PFSK-1 (cell line): ENCODE results near the gene PLK4.

Experiments used
- FOXP2 ChIP-seq: optimal IDR thresholded peaks from 2 replicates; pipeline ENCODE3; 2011; ENCODE audit warnings: borderline replicate concordance, control low read depth, inconsistent platforms; ENCODE audit not compliant: insufficient read depth; ENCODE audit errors: extremely low read length, extremely low read depth
- POLR2AphosphoS5 ChIP-seq: IDR thresholded peaks from 2 replicates; pipeline ENCODE4 v1.6.1; 2012; ENCODE audit warnings: low read depth, mild to moderate bottlenecking, control low read depth, low read length, moderate library complexity
- SIN3A ChIP-seq: IDR thresholded peaks from 2 replicates; pipeline ENCODE4 v1.6.1; 2012; ENCODE audit warnings: mild to moderate bottlenecking, low read length, moderate library complexity, borderline replicate concordance; ENCODE audit not compliant: insufficient read depth
- TAF1 ChIP-seq: IDR thresholded peaks from 2 replicates; pipeline ENCODE4 v1.6.1; 2012; ENCODE audit warnings: low read length, control low read depth, borderline replicate concordance; ENCODE audit not compliant: insufficient read depth
- TF ChIP-seq, protein P1 (sequence below), 2 experiments: IDR thresholded peaks; 2 replicates each; pipeline versions ENCODE4 v1.6.1 to v1.8.0; 2011 to 2012; ENCODE audit warnings: low read depth in 2 of 2, low read length in 2 of 2, control low read depth in 1 of 2, inconsistent platforms in 1 of 2, mild to moderate bottlenecking in 1 of 2, moderate library complexity in 1 of 2; ENCODE audit not compliant: insufficient read depth in 1 of 2

PLK4 gene

DNA sequence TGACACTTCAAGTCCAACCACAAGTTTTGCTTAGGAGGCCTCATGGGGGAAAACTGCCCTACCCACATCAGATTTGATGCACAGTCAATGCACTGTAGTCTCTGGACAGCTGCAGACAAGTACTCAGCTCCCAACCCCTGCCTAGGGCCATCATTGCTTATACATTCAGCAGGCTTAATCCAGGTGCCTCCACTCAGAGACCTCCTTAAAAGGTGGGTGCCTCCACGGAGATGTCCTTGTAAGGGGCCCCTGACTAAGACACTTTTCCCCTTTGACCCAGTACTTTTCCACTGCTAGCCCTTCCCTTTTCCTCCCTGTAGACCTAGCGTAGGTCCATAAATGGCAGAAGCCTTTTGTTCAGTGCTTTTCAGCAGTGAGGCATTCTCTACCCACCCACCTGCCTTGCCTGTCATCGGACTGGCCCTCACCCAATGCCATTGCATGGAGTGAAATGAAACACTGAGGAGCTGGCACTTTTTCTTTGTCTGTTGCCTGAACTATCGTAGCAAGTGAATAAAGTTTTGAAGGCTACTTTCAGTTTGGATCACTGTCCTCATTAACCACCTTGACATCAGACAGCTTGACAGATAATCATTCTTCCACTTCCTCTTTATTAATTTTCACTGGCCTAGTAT lies 23.8 kb upstream of the PLK4 start:
- TF ChIP-seq SIN3A (no peak), POLR2AphosphoS5 (no peak)
- TF ChIP-seq, protein P1, sequence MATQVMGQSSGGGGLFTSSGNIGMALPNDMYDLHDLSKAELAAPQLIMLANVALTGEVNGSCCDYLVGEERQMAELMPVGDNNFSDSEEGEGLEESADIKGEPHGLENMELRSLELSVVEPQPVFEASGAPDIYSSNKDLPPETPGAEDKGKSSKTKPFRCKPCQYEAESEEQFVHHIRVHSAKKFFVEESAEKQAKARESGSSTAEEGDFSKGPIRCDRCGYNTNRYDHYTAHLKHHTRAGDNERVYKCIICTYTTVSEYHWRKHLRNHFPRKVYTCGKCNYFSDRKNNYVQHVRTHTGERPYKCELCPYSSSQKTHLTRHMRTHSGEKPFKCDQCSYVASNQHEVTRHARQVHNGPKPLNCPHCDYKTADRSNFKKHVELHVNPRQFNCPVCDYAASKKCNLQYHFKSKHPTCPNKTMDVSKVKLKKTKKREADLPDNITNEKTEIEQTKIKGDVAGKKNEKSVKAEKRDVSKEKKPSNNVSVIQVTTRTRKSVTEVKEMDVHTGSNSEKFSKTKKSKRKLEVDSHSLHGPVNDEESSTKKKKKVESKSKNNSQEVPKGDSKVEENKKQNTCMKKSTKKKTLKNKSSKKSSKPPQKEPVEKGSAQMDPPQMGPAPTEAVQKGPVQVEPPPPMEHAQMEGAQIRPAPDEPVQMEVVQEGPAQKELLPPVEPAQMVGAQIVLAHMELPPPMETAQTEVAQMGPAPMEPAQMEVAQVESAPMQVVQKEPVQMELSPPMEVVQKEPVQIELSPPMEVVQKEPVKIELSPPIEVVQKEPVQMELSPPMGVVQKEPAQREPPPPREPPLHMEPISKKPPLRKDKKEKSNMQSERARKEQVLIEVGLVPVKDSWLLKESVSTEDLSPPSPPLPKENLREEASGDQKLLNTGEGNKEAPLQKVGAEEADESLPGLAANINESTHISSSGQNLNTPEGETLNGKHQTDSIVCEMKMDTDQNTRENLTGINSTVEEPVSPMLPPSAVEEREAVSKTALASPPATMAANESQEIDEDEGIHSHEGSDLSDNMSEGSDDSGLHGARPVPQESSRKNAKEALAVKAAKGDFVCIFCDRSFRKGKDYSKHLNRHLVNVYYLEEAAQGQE (IDR thresholded peaks at IDR 0.05; ENCODE audit: insufficient read depth in 1 of 2, low read depth in 2 of 2, low read length in 2 of 2): 0 out of 4 replicates have a peak, but pooled peaks of 1 of the 2 experiments have one; percentile 24

DNA sequence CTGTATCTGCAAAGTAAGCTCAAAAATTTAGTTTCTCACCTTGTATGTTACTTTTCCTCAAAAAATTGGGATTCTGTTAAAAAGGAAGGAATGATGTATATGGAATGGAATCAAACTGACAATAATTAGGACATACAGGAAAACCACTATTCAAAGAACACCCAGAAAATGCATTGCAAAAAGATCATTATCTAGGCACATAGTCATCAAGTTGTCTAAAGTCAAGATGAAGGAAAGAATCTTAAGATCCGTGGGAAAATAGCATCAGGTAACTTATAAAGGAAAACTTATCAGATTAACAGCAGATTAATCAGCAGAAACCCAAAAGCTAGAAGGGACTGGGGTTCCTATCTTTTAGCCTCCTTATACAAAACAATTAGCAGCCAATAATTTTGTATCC lies 23.1 kb upstream of the PLK4 start:
- TF ChIP-seq POLR2AphosphoS5: no peak
- no peak for TF ChIP-seq TAF1
- no peak for TF ChIP-seq SIN3A
- TF ChIP-seq FOXP2: no peak
- TF ChIP-seq, protein P1 (IDR thresholded peaks at IDR 0.05; ENCODE audit: insufficient read depth in 1 of 2, low read depth in 2 of 2, low read length in 2 of 2): no peak

DNA sequence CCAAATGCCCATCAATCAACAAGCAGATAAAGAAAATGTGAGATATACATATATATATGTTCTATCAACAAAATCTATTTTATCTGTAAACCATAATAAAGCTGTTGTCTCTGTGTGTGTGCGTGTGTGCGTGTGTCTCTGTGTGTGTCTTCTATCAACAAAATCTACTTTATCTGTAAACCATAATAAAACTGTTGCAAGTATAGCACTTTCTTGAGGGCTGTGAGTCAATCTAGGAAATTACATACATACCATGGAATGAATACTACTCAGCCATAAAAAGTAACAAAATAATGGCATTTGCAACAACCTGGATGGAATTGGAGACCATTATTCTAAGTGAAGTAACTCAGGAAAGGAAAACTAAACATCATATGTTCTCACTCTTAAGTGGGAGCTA lies 12.5 kb upstream of the PLK4 start:
- TF ChIP-seq FOXP2 (no peak), SIN3A (no peak), POLR2AphosphoS5 (no peak), TAF1 (no peak)
- TF ChIP-seq, protein P1 (IDR thresholded peaks at IDR 0.05; ENCODE audit: insufficient read depth in 1 of 2, low read depth in 2 of 2, low read length in 2 of 2): no peak

DNA sequence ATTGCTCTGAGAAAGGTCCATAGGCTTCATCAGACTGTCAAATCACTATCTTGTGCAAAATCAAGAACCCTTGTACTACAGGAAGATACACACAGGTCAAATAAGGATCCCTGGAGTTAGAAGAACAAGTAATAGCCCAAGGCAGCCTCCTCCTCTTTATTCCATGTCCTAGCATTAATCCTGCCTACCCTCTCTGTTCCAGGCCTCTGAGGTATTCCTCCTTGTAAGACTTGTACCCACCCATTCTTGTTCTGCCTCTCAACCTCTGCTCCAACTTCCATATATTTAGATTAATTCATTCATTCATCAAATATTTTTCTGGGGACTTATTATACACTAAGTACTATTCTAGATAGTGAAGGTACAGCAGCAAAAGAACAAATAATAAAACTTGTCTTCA lies 10.4 kb upstream of the PLK4 start:
- TF ChIP-seq POLR2AphosphoS5 (no peak), SIN3A (no peak), TAF1 (no peak), FOXP2 (no peak)
- TF ChIP-seq, protein P1 (IDR thresholded peaks at IDR 0.05; ENCODE audit: insufficient read depth in 1 of 2, low read depth in 2 of 2, low read length in 2 of 2): no peak

DNA sequence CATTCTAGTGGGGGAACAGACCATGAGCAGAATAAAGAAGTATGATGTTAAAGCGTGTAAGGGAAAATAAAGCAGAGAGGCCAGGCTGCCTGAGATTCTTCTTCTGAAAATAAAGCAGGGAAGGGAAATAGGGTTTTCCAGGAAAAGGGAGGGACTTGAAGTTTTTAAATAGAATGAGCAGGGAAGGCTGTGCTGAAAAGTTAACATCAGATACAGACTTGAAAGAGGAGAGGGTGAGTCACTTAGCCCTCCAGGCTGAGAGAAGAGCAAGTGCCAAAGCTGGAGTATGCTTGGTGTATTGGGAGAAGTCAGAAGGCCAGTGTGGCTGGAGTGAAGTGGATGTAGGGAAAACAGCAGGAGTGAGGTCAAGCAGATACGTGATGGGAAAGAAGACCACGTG lies 10.0 kb upstream of the PLK4 start:
- TF ChIP-seq, protein P1 (IDR thresholded peaks at IDR 0.05; ENCODE audit: insufficient read depth in 1 of 2, low read depth in 2 of 2, low read length in 2 of 2): 0 out of 4 replicates have a peak, but pooled peaks of 1 of the 2 experiments have one; percentile 22
- TF ChIP-seq SIN3A: no peak
